ENCODE measurements around the gene CELF4.

Gene CELF4

DNA sequence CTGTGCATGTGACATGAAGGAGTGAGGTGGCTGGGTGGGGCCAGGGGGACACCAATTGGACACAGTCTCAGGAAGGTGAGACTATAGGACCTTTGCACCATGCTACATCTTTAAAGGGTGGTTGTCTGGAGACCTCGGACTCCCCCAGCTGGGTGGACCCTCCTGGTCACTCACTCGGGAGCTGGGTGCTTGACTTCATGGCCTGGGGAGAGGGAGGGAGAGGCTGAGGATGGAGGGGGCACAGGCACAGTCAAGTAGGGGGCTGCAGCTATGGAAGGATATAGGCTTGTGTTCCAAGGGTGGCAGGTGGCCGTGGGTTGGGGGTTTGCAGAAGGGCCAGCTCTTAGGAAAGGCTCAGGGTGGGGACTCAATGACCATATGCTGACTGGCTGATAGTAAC is 7.1 kb upstream of the CELF4 start:
- DNase-seq (ENCODE audit: low spot score) = no peak

DNA sequence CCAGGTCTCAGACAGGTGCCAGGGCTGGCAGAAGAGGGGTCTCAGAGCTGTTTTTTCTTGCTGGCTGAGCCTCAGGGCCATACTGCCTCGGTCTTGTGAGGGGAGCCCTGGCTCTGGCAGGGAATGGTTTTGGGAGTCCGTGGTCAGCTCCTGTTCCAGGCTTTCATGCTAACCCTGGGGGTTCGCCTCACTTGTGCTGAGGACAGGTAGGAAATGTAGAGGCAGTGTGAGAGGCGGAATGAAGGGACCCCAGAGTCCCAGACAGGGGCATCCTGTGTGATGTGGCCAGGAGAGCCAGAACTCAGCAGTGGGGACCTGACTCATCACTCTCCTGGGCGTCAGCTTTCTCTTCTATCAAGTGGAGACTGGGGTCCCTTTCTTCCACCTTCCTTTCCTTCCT is 5.7 kb upstream of the CELF4 start:
- no peak for DNase-seq (ENCODE audit: low spot score)

DNA sequence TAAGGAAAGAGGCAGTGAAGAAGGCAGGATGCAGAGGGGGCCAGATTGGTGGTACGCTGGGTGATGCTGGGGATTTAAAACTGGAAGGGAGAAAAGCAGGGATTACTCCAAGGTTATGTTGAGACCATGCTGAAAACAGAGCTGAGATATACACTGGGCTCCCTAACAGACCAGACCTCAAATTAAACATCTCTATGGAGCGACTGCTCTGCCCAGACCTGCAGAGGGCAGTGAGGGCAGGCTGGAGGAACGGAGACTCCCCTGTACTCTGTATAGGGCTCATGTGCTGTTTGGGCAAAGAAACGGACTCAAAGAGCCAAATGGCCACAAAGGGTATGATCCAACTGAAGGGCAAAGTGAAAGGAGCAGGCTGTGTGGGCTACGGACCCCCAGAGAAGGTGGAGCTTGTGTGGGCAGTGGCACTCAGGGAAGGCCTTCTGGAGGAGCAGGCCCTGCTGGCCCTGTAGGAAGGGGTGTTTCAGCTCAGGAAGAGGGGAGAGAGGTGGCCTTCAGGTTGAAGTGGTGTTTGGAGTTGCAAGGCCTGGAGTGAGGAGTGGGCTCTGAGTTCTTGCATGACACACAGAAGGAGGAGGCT is 4.8 kb upstream of the CELF4 start:
- DNase-seq (ENCODE audit: low spot score) = no peak

DNA sequence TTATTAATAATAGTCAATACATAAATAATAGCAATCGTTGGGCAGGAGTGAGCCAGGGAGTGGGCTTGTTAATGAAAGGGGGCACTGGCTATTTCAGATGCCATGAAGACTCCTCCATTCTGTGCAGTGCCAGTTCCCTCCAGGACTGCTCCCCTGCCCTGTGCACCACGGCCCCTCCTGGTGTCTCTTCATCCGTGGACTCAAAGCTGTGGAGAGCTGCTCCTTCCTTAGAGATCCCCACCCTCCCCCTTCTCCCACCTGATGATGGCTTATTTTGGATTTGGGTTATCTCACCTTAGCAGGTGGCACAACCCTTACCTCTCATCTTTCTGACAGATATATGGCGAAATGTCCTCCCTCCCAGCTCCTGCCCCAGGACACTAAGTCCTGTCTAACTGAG is 3.1 kb upstream of the CELF4 start:
- DNase-seq (ENCODE audit: low spot score) = no peak

DNA sequence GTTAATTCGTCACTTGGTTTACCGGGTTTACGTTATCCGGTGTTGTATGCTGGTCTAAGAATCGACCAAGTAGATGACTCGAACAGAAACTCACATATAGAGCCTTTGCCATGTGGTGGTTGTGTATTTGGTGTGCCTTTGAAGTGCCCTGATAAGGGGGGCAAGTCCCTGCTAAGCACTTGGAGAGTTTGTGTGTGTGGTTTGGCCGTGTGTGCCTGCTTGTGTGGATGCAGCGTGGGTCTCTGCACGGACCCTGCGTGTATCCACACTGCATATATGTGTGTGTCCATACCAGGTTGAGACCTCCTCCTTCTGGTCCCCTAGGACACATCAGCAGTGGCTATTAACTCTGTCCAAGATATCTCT is 2.4 kb upstream of the CELF4 start:
- DNase-seq (ENCODE audit: low spot score) = no peak

DNA sequence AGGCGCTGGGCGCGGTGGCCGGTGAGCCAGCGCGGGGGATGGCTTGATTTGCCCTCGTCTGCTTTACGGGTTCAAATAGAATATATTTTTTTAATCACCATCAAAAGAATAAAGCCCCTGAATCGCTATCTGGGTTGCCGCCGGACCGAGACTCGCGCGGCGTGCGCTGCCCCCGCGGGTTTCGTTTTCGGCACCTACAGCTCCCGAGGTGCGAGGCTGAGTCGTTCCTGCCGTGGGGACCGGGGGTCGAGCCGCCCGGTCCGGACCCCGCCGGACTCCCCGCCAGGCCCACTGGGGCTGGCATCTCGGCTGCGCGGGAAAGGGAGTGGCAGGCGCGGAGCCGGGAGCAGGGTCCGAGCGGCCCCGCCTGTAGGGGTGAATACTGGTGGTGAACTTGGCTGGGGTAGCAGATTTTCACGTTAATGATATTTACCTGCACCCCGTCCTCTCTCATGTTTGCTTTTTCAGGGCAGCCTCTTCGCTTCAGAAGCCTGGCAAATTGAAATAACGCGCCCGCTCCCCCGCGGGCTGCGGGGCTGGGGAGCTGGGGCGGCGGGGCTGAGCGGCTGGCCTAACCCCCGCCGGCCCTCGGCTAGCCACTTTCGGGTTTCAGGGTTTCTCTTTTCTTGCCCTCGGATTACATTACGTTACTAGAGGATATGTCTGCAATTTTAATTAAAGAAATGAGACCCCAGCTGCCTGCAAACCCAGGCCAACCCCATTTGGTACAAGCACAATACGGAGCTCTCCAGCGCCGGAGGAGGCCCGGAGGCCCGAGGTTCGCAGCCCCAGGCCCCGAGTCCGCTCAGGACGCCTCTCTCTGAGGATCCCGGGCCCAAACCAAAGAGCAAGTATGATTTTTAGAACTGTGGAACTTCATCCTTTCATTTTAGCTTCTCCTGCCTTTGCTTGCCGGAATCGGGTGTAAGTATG is 1.7 kb upstream of the CELF4 start:
- peak; percentile 69 for DNase-seq (ENCODE audit: low spot score)

DNA sequence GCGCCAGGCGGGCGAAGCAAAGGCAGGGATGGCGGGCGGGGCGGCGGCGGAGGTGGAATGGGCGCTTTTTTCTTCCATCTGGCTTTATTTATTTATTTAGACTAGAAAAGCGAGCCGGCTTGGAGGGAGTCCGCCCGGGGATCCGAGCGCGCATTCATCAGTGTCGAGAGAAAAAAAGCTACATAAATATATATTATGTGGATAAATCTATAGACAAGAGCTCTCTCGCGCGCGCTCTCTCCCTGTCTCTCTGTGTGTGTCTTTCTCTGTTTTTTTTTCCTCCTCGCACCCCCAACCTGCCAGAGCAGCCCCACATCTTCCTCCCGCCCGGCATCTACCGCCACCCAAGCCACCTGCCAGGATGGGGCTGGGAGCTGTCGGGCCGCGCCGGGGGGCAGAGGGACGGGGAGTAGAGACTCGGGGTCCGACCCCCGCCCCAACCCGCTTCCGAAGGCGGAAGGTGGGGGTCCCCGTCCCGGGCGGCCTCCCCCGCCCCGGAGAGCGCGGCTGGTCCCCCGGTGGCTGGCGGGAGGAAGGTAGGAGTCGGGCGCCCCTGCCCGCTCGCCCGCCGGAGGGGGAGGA is 972 bp upstream of the CELF4 start:
- DNase-seq (ENCODE audit: low spot score) = peak; percentile 77

DNA sequence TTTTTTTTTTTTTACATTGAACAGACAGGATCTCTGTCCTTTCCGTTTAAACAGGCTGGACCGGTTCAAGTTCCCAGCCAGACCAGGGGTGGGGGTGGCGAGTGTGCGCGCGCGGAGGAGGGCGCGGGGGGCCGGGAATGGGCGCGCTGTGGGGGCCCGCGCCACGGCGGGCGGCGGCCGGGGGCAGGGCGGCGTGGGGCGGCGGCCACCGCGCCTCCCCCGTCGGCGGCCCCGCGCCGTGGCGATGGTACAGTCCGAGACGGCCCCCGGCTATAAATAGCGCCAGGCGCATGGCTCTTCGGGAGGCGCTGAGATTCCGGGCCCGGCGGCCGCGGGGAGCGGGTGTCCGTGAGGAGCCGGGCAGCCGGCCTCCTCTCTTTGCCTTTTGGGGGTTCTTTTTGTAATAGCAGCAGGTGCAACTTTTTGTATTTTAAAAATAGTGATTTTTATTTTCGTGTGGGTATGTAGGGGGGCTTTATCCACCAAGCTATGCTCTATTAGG is 430 bp upstream of the CELF4 start:
- peak; percentile 99 for DNase-seq (ENCODE audit: low spot score)

DNA sequence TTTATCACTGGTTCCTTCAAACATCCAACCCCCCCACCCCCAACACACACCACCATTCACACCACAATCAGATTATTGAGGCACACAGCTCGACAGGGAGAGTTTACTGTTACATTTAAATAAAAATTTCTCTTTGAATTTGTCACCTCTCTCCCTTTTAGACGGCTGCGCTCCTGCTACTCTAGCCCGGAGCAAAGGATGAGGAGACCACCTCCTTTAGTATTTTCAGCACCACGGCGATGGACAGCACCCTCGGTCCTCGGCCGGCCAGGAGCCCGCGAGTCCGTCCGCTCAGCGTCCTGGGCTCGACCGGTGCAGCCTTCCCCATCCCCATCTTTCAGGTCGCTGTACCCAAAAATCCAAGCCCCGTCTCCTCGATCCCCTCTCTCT is 892 bp downstream of the CELF4 start:
- no peak for DNase-seq (ENCODE audit: low spot score)

DNA sequence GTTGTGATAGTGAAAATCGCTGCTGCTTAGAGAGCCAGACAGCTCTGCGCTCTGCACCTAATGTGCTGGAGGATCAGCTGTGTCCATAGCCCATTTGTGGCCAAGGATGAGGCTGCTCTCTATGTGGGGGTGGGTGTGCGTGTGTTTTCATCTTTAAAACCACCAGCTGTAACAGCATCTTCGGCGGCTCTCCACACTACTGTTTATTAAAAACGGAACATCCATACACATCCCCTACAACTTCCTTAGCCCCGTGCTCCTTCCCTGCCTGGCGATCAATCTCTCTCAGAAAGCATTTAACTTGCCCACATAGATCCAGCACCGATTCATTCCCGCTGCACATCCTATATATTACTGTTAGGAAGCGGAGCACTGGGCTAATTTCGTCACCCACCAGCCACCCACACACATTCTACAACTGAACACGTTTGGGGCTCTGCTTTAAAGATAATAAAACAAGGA is 1.6 kb downstream of the CELF4 start:
- DNase-seq (ENCODE audit: low spot score) = no peak

DNA sequence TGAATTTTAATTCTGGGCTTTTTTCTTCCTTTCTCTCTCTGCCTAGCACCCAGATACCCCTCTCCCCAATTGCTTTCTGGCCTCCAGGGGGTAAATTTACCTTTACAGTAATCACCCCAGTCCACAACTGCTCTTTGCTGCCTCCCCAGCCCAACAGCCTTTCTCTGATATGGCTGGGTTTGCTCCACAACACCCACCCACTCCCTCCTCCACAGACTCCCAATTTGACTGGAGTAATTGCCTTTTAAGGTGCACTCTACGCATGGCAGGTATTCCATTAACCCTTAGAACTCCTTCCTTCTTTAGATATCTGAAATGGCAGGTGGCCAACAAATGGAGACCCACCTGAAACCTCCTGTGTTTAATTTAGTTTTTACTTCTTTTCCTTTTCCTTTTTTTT is 3.6 kb downstream of the CELF4 start:
- DNase-seq (ENCODE audit: low spot score) = no peak

DNA sequence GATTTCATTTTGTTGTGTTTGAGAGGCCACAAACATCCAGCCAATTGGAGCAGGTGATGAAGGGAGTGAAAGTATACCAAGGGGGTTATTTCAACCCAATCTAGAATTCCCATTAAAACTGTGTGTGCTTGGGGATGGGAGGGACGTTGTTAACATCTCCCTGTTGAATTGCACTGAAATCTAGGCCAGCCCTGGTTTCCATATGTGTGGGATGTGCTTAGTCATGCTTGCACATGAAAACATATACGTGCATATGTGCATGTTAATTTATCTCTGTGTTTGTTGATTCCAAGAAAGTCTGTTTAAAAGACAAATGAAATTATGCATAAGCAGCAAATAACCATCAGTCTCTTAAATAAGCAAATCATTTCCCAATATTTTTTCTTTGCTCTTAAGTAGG is 5.6 kb downstream of the CELF4 start:
- DNase-seq (ENCODE audit: low spot score) = no peak

DNA sequence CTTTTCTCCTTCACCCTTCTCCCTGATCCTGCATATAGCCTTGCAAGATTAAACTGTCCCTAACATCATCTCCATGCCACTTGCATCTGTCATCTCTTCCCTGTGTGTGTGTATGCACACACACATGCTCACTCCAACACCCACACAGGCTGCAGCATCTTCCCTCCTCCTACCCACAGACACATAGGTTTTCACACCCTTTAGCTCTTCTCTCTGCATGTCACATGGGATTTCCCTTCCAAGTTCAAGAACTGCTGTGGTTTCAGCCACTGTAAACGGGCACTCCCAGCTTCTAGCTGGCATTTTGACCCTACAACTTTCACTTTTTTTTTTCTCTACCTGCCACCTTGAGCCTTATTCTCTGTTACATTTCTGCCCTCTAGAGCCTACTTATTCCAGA is 6.4 kb downstream of the CELF4 start:
- no peak for DNase-seq (ENCODE audit: low spot score)

DNA sequence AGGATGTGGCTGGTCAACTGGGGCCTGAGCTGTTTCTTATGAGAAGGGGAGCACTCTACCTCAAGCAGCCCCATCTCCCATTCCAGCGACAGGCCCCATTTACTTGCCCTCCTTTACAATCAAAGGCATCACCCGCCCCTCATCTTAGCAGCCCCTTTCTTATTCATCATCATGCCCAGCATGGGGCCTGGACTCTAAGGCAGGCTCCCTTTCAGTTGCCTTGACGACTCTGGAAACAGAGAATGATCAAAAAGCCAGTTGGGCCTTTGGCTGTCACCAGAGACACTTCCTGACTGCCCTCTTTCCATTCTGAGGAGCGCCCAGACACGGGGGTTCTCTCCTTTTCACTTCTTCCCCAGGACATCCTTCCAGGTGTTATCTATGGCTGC is 11.2 kb downstream of the CELF4 start:
- DNase-seq (ENCODE audit: low spot score) = no peak

DNA sequence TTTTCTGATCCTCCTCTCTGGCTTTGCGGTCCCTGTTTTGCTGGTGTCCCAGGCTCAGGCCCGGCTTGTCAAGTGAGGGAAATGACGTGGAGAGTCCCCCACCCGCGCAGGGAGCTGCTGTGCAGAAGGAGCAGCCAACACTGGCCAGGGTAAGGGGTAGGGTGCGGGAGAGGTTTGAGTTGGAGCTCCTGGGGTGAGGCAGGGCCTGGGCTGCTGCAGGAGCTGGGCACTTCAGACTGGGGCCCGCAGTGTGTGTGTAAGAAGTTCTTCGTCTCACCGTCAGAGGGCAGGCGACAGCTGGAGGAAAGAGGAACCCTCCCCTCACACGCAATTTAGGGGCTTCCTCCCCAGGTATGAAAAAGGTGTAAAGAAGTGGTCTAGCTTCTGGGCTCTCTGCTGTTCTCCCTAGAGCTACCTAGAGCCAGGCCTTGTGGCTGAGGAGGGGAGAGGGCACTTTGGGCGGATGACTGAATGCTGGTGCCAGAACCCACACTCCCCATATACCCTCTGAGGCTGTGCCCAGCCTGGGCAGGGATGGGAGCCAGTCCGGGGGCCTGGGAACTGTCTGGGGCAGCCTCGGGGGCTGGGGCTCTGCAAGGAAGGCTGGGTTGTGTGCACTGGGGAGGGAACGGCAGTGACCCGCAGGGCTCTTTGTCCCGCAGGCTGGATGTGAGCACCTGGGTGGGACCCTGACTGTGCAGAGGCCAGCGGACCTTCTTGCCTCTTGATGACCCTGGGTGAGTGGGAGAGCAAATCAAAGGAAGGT is 11.8 kb downstream of the CELF4 start:
- DNase-seq (ENCODE audit: low spot score) = peak; percentile 37

DNA sequence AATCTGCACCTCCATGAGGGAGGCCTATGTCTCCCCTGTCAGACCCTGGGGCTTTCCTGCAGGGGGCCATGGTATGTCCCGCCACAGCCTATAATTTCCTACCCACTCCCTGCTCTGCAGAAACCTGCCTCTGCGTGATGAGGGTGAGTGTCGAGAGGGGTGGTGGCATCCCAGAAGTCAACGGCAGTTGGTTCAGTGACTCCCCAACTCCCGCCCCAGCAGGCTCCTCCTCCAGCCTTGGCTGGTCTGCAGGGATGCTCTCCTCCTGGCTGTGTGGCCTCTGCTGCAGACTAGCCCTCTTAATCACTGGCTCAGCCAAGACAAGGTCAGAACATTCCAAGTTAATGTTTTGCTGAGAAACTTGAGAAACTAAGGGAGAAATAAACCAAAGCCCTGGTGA is 13.3 kb downstream of the CELF4 start:
- DNase-seq (ENCODE audit: low spot score) = peak; percentile 42

DNA sequence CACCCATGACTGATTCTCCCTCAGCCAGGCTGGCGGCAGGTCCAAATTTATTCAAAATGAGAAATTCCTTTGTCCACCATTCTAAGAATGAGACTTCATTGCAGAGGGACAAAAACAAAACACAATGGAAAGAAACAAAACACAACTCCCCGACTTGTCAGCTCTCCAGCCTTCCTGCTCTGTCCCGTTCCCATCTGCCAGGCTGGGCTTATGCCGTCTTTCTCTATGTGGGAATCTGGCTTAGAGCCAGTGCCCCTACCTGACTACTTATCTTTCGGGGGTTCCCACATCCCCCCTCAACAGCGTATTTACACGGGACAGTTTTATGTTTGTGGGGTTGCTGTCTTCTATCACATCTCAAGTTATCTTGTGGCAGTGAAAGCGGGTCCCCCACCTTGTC is 13.8 kb downstream of the CELF4 start:
- no peak for DNase-seq (ENCODE audit: low spot score)

DNA sequence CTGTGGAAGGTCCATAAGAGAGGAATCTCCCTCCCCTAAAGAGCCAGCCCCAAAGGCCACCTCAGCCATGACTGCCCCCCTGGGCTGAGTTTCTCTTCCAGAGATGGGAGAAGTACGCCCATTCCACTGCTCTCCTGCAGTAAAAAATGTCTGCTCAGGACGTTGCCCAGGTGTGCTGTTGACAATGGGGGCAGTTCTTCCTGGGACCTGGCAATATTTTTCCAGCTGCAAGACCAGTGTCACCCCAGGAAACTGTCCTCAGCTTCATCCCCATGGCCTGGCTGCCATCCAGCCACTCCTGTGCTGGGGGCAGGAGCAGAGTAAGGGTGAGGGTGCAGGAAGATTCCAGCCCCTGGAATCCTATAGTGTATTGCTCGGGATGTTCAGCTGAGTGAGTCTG is 14.3 kb downstream of the CELF4 start:
- no peak for DNase-seq (ENCODE audit: low spot score)

DNA sequence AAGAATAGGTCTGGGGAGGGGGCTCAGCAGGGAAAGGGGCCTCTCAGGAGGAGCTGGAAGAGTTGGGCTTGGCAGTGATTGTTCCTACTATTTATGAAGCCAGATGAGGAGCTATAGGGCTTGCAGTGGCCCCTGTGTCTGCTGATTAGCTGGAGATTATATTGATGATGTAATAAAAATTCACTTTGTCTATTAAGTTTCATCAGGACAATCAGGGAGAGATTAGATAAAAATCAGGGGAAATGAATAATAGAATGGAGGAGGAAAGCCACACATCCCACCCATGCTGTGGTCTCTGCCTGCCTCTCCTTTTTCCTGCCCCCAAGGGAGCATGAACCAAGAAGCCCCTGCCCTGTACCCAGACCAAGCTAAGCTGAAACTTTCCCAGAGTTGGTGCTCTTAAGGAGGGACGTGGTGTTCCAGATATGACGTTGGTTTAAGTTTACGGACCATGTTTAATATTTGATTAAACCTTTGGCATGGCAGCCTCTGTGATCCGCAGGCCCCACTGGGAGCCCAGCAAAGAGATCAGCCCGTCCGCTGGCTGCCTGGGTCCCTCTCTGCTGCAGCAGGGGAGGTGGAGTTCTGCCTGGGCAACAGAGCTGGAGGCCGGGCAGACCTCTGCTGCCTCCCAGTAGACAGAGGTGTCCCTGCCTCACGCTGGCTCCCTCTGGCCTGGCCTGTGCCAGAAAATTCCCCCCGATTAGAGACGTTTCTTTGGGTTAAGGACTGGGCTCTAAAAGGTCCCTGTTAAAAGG is 15.3 kb downstream of the CELF4 start:
- no peak for DNase-seq (ENCODE audit: low spot score)

DNA sequence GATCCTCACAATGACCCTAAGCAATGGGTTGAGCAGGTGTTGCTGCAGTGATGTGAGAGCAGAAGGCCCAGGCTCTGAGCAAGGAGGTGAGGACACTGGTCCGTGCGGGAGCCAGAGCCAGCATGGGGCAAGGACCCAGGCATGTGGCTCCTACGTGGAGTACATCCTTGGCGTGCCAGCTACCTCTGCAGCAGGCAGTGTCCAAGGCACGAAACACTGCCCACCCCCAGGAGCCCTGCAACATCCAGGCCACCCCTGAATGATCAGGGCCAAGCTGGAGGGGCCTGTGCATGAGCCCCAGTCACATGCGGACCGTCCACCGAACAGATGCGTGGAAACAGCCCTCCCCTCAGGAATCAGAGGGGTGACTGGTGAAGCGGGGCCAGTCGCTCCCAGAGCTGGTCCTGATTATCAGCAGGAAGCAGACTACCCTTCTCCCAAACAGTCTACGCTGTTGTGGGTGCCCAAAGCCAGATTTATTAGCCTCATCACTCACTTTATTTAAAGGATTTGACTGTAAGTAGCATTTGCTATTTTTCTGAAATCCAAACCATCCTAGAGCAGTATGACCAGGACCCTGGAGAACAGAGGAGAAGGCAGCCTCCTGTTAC is 16.8 kb downstream of the CELF4 start:
- DNase-seq (ENCODE audit: low spot score) = no peak

DNA sequence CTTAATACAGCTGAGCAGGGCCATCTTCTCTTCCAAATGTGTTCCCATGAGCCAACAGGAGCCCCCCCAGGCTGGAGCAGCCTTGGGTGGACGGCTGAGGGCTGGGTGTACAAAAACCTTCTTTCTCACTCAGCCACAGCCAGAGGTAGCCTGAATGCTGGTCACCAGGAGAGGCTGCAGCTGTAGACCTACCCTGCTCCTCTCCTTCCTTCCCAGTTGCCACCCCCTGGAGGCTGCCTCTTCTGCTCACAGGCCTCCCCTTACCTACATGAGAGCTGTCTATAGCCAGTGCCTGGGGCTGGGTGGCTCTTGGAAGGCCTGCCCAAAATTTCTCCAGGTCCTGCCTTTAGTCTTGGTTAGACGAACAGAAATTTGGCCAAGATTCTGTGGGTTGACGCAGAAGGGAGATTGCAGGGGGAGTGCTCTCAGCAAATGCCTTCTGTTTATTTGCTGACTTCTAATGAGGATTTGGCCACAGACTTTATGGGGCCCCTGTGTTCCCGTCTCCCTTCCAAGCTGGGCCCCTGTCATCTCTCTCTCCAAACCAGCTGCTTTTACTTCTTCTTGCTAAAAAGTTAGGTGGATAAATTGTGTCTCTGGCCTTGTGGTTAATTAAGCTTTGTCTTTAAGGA is 18.3 kb downstream of the CELF4 start:
- no peak for DNase-seq (ENCODE audit: low spot score)
